Endodermal cell (in vitro differentiated cells): ENCODE results near the gene MMRN2. TPM values are rescaled to one million over a fixed set of nuclear protein-coding genes. Genes with fewer than 3 reads are reported as not detected.

Source experiments
- DNase-seq: peaks from one replicate; pipeline ENCODE4 v3.0.0-alpha.2; 2017
- H3K27ac ChIP-seq: 2 replicates; pipeline ENCODE4 v1.5.1; 2013; ENCODE audit warnings: mild to moderate bottlenecking, low read depth, low read length, moderate library complexity
- H3K27me3 ChIP-seq: 2 replicates; pipeline ENCODE4 v1.6.1; 2013; ENCODE audit warnings: mild to moderate bottlenecking, low read length, moderate library complexity; ENCODE audit not compliant: insufficient read depth, control insufficient read depth, poor library complexity, severe bottlenecking
- H3K36me3 ChIP-seq: 2 replicates; pipeline ENCODE4 v1.7.0; 2013; ENCODE audit warnings: mild to moderate bottlenecking, low read length, moderate library complexity; ENCODE audit not compliant: control insufficient read depth, insufficient read depth
- H3K4me1 ChIP-seq: one replicate; pipeline ENCODE4 v1.7.0; 2013; ENCODE audit warnings: low read length; ENCODE audit not compliant: control insufficient read depth, insufficient read depth
- H3K4me3 ChIP-seq: 2 replicates; pipeline ENCODE4 v1.5.1; 2013; ENCODE audit warnings: mild to moderate bottlenecking, low read length, moderate library complexity
- H3K9ac ChIP-seq: 2 replicates; pipeline ENCODE4 v1.6.1; 2013; ENCODE audit warnings: mild to moderate bottlenecking, low read length, moderate library complexity; ENCODE audit not compliant: poor library complexity, severe bottlenecking; ENCODE audit errors: extremely low read depth
- H3K9me3 ChIP-seq: 2 replicates; pipeline ENCODE4 v1.6.1; 2013; ENCODE audit warnings: mild to moderate bottlenecking, low read length, moderate library complexity; ENCODE audit not compliant: control insufficient read depth
- H3K27ac Mint-ChIP-seq: 2 replicates; pipeline ENCODE4 v1.8.0; 2020; ENCODE audit warnings: mixed read lengths
- H3K27me3 Mint-ChIP-seq: 2 replicates; pipeline ENCODE4 v1.8.0; 2021; ENCODE audit warnings: mild to moderate bottlenecking, mixed read lengths; ENCODE audit not compliant: insufficient read depth
- H3K36me3 Mint-ChIP-seq: 2 replicates; pipeline ENCODE4 v1.8.0; 2020; ENCODE audit warnings: low read depth, mixed read lengths
- H3K4me1 Mint-ChIP-seq: 2 replicates; pipeline ENCODE4 v1.8.0; 2020; ENCODE audit warnings: mixed read lengths
- H3K4me3 Mint-ChIP-seq: 2 replicates; pipeline ENCODE4 v1.8.0; 2020; ENCODE audit warnings: mild to moderate bottlenecking, moderate library complexity, mixed read lengths
- H3K9me3 Mint-ChIP-seq: 2 replicates; pipeline ENCODE4 v1.8.0; 2020; ENCODE audit warnings: mild to moderate bottlenecking, mixed read lengths
- WGBS, 2 experiments: methylation state at CpG; one replicate each; pipeline versions ENCODE4 v1.1.5 to v1.1.7; 2013; ENCODE audit warnings: missing lambda C conversion rate in 2 of 2, mixed read lengths in 1 of 2; ENCODE audit not compliant: insufficient coverage in 1 of 2, insufficient read length in 1 of 2; 5-methylcytosine and 5-hydroxymethylcytosine counted together
- total RNA-seq, 2 donors: library from RNA; stranded (reverse); fragmentation: NEBNext Ultra II Directional in 1 of 2; extraction: Animal tissue kit (Norgen Biotek cat#: 25700) in 1 of 2; gene quantifications; 2 replicates in 1 of 2; 3 replicates in 1 of 2; pipeline ENCODE4 v1.2.1, GENCODE V29; 2021
- TF ChIP-seq, protein P1 (sequence below): fragments of 200-600 bp; sonication (generic); conservative IDR thresholded peaks from 2 replicates; pipeline ENCODE4 v1.5.0; 2021; ENCODE audit warnings: antibody characterized with exemption, mild to moderate bottlenecking

Gene MMRN2
- total RNA-seq, 2 donors from 2014 or later: 1.00 to 1.3 TPM

DNA sequence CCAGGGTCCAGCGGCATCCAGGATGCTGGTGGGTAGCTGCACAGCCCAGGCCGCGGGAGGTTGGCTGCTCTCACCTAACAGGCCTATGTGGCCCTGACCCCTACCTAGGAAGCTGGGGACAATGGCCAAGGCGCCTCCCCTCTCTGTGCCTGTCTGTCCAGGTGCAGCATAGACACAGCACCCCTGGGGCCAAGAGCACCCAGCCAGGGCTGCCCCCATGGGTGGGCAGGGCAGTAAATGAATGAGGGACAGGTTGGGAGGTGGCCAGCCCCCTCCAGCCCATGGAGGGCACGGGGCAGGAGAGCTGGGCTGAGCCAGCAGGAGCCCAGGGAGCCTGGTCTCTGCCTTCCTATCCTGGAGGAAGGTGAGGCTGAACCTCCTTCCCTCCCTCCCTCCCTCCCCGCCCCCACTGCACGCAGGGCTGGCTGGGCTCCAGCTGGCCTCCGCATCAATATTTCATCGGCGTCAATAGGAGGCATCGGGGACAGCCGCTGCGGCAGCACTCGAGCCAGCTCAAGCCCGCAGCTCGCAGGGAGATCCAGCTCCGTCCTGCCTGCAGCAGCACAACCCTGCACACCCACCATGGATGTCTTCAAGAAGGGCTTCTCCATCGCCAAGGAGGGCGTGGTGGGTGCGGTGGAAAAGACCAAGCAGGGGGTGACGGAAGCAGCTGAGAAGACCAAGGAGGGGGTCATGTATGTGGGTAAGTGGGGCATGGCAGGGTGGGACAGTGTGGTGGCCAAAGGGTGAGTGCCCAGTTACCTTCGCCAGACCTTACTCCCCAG is 893 bp upstream of the MMRN2 start, which contains the start of gene SNCG:
SNCG (plus strand) TSS at position 484 of the 785 bp plus-strand sequence; CDS start at position 583, 99 bp downstream.
- Mint-ChIP-seq H3K27ac (no peak within 1 kb of the TSS), H3K4me1 (peaks cover 19% of the 10 kb centered on the region), H3K36me3 (peaks cover 3% of the 10 kb centered on the region), H3K4me3 (no peak within 1 kb of the TSS), H3K27me3 (no peaks in the 10 kb centered on the region), H3K9me3 (peaks cover 10% of the 10 kb centered on the region)
- no peaks in the 10 kb centered on the region for H3K27me3 ChIP-seq
- 78 to 85% methylated on average over 19 to 22 of the region's 22 CpGs for WGBS, 2 experiments
- H3K9me3 ChIP-seq: peaks cover 5% of the 10 kb centered on the region
- peak; percentile 71 for DNase-seq
- no peak within 1 kb of the TSS for H3K4me3 ChIP-seq
- H3K9ac ChIP-seq: no peak within 1 kb of the TSS
- no peaks in the 10 kb centered on the region for H3K36me3 ChIP-seq
- peaks cover 15% of the 10 kb centered on the region for H3K4me1 ChIP-seq
- H3K27ac ChIP-seq: no peak within 1 kb of the TSS
- TF ChIP-seq, protein P1, sequence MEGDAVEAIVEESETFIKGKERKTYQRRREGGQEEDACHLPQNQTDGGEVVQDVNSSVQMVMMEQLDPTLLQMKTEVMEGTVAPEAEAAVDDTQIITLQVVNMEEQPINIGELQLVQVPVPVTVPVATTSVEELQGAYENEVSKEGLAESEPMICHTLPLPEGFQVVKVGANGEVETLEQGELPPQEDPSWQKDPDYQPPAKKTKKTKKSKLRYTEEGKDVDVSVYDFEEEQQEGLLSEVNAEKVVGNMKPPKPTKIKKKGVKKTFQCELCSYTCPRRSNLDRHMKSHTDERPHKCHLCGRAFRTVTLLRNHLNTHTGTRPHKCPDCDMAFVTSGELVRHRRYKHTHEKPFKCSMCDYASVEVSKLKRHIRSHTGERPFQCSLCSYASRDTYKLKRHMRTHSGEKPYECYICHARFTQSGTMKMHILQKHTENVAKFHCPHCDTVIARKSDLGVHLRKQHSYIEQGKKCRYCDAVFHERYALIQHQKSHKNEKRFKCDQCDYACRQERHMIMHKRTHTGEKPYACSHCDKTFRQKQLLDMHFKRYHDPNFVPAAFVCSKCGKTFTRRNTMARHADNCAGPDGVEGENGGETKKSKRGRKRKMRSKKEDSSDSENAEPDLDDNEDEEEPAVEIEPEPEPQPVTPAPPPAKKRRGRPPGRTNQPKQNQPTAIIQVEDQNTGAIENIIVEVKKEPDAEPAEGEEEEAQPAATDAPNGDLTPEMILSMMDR: no peak

DNA sequence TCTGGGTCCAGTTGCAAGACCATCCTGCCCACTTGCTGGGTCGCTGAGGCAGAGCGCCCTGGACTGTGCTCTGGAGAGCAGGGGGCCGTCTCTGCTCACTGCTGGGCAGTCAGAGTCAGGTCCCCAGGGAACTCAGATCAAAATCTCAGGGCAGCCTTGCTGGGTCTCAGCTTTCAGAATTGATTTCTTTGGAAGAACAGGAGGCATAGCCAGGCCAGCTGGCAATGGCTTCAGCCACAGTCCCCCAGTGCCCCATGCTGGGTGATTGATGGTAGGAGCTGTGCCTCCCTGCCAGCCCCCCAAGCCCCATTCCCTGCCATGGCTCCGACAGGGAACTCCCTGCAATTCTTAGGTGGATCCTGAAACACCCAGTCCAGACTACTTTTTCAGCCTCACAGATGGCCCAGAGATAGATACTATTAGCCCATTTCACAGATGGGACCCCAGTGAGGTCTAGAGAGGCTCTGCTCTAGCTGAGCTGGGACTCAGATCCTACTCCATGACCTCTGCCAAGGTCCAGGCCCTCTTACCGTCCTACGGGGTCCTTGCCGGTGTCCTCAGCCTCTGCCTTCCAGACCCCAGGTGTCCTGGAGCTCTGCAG is 467 bp downstream of the MMRN2 start:
- Histone ChIP-seq H3K27me3 (no peaks in the 10 kb centered on the region), H3K36me3 (no peaks in the 10 kb centered on the region), H3K4me1 (peaks cover 15% of the 10 kb centered on the region), H3K9me3 (peaks cover 14% of the 10 kb centered on the region), H3K9ac (no peak overlapping the region), H3K4me3 (no peak overlapping the region), H3K27ac (no peak overlapping the region)
- no peak overlapping the region for H3K27ac Mint-ChIP-seq
- TF ChIP-seq, protein P1: no peak
- H3K27me3 Mint-ChIP-seq: no peaks in the 10 kb centered on the region
- H3K9me3 Mint-ChIP-seq: peaks cover 23% of the 10 kb centered on the region
- no peak overlapping the region for H3K4me3 Mint-ChIP-seq
- peaks cover 8% of the 10 kb centered on the region for H3K36me3 Mint-ChIP-seq
- 77 to 82% methylated on average over 2 to 7 of the region's 7 CpGs for WGBS, 2 experiments
- peak; percentile 49 for DNase-seq
- peaks cover 19% of the 10 kb centered on the region for H3K4me1 Mint-ChIP-seq

DNA sequence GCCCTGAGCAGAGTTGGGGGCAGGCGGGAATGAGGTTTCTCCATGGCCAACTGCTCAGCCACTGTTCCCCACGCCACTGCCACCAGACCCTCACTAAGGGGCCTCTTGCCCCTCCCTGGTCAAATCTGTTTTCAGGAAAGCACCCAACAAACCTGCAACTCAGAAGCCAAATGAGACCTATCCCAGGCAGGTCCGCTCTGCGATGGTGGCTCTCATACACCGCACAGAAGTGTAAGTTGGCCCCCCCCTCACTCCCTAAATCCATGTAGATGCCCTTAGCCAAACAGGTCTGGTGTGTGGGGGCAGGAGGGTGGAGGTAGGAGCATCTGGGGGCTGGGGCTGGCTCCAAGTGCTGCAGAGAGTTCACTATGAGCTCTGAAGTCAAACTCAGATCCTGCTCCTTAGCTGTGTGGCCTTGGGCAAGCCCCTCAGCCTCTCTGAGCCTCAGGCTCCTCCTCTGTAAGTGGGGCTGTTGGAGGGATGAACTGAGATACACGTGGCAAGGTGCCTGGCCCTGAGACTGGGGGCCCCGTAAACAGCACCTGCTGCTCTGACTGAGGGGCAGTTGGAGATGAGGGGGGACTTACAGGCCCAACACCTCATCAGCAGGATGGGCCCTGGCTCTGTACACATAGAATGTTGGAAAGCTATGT is 1.1 kb downstream of the MMRN2 start:
- peak; percentile 45 for DNase-seq
- Histone ChIP-seq H3K27ac (no peak overlapping the region), H3K36me3 (no peaks in the 10 kb centered on the region), H3K4me3 (no peak overlapping the region), H3K9me3 (peaks cover 20% of the 10 kb centered on the region), H3K4me1 (peaks cover 15% of the 10 kb centered on the region), H3K9ac (no peak overlapping the region), H3K27me3 (no peaks in the 10 kb centered on the region)
- Mint-ChIP-seq H3K36me3 (peaks cover 10% of the 10 kb centered on the region), H3K27me3 (no peaks in the 10 kb centered on the region), H3K27ac (no peak overlapping the region), H3K4me3 (no peak overlapping the region), H3K9me3 (peaks cover 28% of the 10 kb centered on the region), H3K4me1 (peaks cover 19% of the 10 kb centered on the region)
- TF ChIP-seq, protein P1: no peak
- WGBS, 2 experiments: 81 to 100% methylated on average over 2 to 7 of the region's 7 CpGs
